Activated naive CD4-positive, alpha-beta T cell treated with anti-CD3 and anti-CD28 coated beads, Interleukin-2, amount 50 U/mL, for 16 hours (primary cell): ENCODE results near the gene ZSWIM8.
"Not testable (repeated sequence)": the region's sequence is repeated elsewhere in the genome, so short reads cannot be mapped to it uniquely, and the experiment has no call there.

ENCODE experiments used
- DNase-seq: peaks from one replicate; pipeline ENCODE4 v3.0.0-alpha.2; 2020

The ZSWIM8 gene

DNA sequence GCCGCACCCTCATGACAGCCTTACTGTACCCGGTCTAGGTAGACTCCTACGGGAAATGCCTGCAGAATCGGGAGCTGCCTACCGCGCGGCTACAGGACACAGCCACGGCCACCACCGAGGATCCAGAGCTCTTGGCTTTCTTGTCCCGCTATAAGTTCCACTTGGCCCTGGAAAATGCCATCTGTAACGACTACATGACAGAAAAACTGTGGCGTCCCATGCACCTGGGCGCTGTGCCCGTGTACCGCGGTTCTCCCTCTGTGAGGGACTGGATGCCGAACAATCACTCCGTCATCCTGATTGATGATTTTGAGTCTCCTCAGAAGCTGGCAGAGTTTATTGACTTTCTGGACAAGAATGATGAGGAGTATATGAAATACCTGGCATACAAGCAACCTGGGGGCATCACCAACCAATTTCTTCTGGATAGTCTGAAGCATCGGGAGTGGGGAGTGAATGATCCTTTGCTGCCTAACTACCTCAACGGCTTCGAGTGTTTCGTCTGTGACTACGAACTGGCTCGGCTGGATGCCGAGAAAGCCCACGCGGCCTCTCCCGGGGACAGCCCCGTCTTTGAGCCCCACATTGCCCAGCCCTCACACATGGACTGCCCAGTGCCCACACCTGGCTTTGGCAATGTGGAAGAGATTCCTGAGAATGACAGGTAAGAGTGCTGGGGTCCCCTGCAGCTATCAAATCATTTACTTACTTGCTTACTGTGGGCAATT is 12.1 kb upstream of the ZSWIM8 start:
- peak; percentile 21 for DNase-seq

DNA sequence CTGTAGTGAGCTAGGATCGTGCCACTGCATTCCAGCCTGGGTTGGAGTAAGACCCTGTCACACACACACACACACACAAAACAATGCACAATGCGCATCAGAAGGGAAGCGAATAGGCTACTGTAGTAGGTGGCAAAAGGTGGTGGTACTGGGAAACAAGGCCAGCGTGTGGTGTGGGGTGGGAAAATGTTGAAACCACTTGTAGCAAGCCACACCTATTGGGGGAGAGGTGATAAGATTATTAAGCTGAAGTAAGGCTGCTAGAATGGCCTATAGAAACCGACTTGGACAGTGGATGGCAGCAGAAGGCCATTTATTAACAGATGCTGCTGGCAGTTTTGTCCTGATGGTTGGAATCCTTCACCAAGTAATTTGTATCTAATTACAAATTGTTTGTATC is 10.8 kb upstream of the ZSWIM8 start:
- DNase-seq: no peak

DNA sequence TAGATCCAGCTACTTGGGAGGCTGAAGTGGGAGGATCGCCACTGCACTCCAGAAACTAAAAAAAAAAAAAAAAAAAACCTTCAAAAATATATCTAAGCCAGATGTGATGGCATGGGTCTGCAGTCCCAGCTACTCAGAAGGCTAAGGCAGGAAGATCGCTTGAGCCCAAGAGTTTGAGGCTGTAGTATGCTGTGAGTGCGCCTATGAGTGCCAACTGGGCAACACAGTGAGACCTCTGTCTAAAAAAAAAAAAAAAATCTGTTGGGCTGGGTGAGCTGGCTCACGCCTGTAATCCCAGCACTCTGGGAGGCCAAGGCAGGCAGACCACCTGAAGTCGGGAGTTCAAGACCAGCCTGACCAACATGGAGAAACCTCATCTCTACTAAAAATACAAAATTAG is 6.4 kb upstream of the ZSWIM8 start:
- no peak for DNase-seq

DNA sequence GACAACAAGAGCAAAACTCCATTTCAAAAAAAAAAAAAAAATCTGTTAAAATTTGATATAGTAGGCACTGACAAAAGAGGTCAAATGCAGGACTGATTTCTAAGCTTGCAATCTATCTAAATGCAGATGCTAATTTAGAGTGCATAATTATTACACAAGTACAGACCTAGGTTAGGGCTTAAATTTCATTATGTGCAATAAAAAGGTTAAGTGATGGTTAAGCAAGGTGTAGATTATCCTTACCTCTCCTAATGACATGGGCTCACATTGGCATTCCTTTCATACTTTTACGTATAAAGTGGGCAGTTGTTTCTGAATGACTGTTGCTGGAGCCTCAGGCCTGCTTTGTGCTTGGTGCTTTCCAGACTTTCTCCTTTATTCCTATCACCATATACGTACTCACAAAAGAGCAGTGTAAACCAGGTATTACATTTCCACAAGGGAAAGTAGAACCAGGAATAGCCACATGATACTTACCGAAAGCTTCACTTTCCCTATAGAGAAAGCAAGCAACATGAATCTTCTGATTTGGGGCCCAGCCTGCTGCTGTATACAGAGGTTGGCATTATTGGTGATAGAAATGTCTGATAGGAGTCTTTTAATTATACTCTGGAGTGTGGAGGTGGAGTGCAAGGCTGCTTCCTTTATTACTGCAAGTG is 5.7 kb upstream of the ZSWIM8 start:
- no peak for DNase-seq

DNA sequence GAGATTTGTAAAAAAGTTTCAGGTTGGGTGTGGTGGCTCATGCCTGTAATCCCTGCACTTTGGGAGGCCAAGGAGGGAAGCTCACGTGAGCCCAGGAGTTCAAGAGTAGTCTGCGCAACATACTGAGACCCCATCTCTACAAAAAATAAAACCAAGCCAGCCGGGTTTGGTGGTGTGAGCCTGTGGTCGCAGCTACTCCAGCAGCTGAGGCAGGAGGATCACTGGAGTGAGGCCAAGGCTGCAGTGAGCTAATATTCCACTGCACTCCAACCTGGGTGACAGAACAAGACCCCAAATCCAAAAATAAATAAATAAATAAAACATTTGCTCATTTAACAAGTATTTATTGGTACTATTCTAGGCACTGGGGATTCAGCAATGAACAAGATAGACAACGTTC is 5.1 kb upstream of the ZSWIM8 start:
- DNase-seq: no peak

DNA sequence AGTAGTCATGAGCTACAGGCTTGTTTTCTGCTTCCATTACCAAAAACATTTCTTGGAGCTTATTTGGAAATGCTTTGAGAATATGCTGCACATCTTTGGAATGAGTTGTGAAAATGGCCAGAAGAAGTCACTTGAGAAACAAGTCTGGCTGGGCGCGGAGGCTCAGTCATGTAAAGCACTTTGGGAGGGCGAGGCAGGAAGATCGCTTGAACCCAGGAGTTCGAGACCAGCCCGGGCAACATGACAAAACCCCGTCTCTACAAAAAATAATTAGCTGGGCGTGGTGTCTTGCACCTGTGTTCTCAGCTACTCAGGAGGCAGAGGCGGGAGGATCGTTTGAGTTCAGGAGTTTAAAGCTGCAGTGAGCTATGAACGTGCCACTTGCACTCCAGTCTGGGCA is 4.4 kb upstream of the ZSWIM8 start:
- DNase-seq: no peak

DNA sequence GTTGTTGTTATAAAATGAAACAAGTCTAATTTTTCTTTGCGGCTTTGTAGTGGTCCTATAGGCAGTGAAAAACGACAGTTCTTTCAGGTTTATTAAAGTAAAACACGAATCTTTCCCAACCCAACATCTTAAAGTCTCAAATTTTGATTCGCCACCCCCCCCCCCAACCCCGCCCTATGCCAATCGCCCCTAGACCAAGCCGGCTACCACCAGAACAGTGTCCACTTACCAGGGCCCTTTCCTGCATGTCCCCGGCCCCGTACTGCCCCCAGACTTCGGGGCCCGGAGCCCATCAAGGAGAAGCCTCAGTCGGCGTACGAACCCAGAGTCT is 3.9 kb upstream of the ZSWIM8 start:
- no peak for DNase-seq

DNA sequence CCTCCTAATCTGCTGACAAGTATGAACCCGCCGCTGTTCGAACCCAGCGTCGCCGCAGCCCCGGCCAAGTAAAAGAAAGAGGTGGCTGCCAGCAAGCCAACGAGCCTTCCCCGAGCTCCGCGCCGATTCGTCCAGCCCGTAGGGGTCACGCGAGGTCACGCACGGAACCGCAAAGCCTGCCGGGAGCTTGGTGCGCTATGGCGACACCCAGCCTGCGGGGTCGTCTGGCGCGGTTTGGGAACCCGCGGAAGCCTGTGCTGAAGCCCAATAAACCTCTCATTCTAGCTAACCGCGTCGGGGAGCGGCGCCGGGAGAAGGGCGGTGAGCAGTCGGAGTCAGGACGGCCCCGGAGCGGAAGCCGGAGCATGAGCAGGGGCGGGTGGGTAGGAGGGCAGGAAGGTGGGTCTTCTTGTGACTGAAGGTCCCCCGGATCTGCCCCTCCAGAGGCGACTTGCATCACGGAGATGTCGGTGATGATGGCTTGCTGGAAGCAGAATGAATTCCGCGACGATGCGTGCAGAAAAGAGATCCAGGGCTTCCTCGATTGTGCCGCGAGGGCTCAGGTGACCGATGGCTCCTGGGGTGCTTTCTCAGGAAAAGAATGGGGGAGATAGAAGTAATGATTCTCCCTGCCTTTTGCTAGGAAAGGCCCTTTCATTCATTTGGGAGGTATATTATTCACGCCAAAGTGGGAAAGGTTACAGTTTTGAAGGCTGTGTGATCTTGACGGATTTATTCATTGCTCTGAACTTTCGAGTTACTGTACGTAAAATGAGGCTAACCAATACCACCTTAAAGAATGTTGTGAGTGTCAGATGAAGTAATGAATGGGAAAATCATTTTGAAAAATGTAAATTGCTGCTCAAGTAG is 3.3 kb upstream of the ZSWIM8 start, which contains the start of gene CHCHD1:
Gene CHCHD1 (plus strand): TSS at position 170 of the 870 bp plus-strand sequence. CDS start 28 bp downstream, at position 198.
- peak; percentile 93 for DNase-seq

DNA sequence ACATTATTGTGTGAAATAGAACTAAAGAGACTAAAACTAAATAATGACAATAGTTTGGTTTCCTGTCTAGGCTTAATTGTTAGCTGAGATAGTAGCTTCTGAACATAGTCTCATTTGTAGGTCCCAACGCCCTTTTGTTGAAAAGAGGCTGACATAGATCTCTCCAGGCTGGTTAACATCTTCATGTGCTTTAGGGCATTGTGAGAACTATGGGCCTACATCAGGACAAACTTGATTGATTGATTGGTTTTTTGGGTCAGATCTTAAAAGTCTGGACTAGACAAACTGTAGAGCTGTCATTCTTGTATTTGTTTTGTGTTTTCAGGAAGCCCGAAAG is 2.7 kb upstream of the ZSWIM8 start:
- DNase-seq: no peak

DNA sequence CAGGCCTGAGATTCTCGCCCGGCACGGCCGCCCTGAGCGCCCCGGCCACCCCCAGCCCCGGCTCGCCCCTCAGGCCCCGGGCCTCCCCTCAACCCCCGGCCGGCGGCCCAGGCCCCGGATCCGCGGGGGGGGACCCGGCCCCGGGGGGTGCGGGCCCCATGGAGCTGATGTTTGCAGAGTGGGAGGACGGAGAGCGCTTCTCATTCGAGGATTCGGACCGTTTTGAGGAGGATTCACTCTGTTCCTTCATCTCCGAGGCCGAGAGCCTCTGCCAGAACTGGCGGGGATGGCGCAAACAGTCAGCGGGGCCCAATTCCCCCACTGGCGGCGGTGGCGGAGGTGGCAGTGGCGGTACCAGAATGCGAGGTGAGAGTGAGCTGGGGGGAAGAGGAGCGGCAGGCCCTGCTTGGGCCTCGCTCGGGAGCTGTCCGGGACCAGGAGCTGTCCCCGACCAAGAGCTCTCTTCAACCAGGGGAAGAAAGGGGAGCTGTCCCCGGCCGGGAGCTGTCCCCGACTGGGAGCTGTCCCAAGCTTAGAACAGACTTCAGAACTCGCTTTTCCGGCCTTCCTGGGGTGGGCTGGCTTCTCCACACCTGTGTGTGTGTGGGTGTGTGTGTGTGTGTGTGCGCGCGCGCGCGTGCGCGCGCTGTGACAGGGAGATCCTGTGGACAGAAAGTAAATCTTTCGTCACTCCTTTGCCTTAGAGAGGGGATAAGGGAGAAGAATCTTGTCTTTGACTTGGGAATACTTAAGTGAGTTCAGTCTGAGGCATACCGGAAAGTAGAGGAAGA is 510 bp downstream of the ZSWIM8 start:
- peak; percentile 48 for DNase-seq

DNA sequence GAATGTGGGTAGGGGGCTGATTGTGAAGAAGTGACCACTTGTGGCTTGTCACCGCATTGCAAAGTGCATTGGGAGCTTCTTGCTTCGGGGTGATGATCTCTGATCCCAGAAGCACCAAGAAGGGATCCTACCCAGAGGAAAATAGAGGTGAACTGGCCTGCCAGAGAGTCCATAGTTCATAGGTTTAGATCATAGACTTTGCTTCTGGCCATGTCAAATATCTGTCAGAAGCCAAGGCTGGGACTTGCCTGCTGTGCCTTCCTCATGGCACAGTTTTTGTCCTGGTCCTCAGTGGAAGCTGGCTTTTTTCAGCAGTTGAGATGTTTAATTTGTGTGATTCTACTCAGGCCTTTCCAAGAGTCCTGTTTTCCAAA is 1.1 kb downstream of the ZSWIM8 start:
- no peak for DNase-seq

DNA sequence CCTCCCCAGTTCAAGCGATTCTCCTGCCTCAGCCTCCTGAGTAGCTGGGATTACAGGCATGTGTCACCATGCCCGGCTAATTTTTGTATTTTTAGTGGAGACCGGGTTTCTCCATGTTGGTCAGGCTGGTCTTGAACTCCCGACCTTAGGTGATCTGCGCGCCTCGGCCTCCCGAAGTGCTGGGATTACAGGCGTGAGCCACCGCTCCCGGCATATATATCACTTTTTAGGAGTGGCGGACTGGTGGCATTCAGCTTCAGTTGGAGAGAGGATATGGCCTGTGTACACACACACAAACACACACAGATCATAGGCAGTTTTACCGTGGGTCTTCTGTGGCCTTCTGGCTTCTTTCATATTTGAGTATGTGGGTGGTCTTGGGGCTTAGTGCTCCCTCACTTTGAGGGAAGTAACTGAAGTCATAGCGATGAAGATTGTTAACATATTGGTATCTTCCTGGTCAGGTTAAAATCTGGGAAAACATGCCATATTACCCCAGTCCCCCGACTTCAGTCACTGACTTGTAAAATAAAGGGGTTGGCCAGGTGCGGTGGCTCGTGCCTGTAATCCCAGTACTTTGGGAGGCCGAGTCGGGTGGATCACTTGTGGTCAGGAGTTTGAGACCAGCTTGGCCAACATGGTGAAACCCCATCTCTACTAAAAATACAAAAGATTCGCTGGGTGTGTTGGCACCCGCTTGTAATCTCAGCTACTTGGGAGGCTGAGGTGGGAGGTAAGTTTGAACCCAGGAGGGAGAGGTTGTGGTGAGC is 1.8 kb downstream of the ZSWIM8 start:
- DNase-seq: not testable (repeated sequence)

DNA sequence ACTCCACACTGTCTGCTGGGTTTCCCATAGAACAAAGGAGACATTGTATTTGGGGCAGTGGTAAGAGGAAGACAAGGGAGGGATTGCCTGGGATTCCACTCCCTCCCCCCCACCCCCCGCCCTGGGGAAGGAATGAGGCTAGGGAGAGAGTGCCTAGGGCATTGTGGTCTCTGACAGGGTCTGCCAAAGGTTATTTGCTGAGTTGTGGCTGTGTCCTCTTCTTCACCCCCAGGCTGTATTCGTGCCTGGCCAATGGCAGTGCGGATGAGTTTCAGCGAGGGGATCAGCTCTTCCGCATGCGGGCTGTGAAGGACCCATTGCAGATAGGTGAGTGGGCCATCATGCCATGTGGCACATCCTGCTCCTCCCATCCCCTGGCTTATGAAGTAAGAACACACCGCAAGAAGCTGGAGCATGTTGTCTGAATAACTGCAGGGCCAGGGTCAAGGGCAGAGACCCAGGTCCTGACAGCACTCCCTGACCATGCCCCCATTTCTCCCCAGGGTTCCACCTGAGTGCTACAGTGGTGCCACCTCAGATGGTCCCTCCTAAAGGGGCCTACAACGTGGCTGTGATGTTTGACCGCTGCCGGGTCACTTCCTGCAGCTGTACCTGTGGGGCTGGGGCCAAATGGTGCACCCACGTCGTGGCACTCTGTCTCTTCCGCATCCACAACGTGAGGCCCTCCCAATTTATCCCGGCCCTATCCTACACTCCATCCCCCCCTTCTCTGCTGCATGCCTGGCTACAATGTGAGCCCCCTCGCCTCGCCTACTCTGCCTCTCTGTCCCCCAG is 3.7 kb downstream of the ZSWIM8 start:
- no peak for DNase-seq

DNA sequence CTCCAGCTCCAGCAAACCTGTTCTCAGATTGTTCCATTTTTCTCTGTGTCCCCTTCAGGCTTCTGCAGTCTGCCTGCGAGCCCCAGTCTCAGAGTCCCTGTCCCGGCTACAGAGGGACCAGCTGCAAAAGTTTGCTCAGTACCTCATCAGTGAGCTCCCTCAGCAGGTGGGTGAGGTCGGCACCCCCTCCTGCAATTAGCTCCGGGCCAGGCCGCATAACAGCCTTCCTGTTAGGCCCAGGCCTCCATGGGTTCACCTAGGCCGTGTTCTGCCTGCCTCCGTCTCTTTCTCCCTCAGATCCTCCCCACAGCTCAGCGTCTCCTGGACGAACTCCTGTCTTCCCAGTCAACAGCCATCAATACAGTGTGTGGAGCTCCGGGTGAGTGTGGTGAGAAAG is 4.3 kb downstream of the ZSWIM8 start:
- no peak for DNase-seq

DNA sequence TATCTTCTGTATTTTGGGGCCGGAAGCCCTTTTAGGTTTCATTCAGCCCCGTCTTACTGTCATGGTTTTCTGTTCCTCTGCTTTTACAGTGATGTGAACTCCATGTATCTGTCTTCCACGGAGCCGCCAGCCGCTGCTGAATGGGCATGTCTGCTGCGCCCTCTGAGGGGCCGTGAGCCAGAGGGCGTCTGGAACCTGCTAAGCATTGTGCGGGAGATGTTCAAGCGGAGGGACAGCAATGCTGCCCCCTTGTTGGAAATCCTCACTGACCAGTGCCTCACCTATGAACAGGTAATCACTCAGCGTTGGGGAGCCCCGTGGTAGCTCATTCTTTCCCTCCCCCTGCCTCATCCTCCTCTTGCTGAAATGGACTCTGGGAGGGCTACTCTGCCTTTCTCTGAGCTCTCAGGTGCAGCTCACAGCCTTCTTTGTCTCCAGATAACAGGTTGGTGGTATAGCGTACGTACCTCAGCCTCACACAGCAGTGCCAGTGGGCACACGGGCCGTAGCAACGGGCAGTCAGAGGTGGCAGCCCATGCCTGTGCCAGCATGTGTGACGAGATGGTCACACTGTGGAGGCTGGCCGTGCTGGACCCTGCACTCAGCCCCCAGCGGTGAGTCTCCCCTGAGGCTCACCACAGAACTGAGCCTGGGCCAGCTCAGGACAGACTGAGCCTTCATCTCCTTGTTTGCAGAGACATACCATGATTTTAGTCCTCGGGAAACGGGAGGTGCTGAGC is 5.7 kb downstream of the ZSWIM8 start:
- no peak for DNase-seq

DNA sequence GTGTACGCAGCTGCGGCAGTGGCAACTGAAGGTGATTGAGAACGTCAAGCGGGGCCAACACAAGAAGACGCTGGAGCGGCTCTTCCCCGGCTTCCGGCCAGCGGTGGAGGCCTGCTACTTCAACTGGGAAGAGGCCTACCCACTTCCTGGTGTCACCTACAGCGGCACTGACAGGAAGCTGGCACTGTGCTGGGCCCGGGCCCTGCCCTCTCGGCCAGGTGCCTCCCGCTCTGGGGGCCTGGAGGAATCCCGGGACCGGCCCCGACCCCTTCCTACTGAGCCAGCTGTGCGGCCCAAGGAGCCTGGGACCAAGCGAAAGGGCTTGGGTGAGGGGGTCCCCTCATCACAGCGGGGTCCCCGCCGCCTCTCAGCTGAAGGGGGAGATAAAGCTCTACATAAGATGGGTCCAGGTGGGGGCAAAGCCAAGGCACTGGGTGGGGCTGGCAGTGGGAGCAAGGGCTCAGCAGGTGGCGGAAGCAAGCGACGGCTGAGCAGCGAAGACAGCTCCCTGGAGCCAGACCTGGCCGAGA is 6.5 kb downstream of the ZSWIM8 start:
- DNase-seq: no peak

DNA sequence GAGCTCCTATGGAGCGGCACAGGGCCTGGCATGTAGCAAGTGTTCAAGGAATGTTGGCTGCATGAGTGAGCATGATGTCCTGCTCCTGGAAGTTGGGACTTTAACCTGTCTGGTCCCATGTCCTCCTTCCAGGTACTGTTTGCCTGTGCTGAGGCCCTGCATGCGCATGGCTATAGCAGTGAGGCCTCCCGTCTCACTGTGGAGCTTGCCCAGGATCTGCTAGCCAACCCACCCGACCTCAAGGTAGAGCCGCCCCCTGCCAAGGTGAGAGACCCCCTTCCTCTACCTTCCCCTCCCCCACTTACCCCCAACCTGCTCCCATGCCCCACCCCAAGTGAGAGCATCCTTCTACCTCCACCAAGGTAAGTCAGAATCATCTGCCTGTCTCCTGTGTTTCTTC is 8.1 kb downstream of the ZSWIM8 start:
- no peak for DNase-seq

DNA sequence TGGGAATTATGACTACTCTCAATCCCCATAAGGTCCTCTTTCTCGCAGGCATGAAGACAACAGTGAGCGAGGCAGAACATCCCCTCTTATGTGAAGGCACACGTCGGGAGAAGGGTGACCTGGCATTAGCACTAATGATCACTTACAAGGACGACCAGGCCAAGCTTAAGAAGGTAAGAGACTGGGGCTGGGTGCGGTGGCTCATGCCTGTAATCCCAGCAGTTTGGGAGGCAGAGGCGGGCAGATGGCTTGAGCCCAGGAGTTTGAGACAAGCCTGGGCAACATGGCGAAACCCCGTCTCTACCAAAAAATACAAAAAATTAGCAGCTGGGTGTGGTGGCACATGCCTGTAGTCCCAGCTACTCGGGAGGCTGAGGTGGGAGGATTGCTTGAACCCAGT is 10.1 kb downstream of the ZSWIM8 start:
- DNase-seq: not testable (repeated sequence)

DNA sequence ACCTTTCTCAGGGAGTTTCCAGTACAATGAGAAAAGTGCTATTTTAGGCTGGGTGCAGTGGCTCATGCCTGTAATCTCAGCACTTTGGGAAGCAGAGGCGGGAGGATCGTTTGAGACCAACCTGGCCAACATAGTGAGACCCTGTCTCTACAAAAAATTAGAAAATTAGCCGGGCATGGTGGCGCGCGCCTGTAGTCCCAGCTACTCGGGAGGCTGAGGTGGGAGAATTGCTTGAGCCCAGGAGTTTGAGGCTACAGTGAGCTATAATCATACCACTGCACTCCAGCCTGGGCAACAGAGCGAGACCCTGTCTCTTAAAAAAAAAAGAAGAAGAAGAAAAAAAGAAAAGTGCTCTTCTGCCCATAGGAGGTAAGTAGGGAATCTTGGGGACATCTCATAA is 10.6 kb downstream of the ZSWIM8 start:
- not testable (repeated sequence) for DNase-seq

DNA sequence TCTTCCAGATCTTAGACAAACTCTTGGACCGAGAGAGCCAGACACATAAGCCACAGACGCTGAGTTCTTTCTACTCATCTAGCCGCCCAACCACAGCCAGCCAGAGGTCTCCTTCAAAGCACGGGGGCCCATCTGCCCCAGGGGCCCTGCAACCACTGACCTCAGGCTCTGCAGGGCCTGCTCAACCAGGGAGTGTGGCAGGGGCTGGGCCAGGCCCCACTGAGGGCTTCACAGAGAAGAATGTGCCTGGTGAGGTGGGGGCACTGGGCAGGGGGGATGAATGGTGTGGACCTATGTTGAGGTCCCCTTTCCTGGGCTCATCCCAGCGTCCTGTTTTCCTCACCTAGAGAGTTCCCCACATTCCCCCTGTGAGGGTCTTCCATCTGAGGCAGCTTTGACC is 11.4 kb downstream of the ZSWIM8 start:
- DNase-seq: no peak
